HL-60/S4 treated with phorbol 12-myristate 13-acetate at 8.2 ng/mL for 4 days and 3 days (cell line): ENCODE results near the gene KRTAP3-2.

ENCODE experiments used
- in situ Hi-C: fragments of 300-500 bp; cut with MboI; formaldehyde crosslinking; loops from 2 replicates; pipeline ENCODE4 v1.15.0; 2022; ENCODE audit warnings: low sequenced_read_pairs

The KRTAP3-2 gene

GRCh38 chr17:41012326-41013120 is 12.8 kb upstream of the KRTAP3-2 start:
- in situ Hi-C loops: no loop called here

- in situ Hi-C loops: no loop called here
These were observed 10.7 kb upstream of the KRTAP3-2 start for GRCh38 chr17:41010441-41010840.

GRCh38 chr17:41009936-41010335 is 10.2 kb upstream of the KRTAP3-2 start:
- in situ Hi-C loops: no loop called here

- in situ Hi-C loops: no loop called here
These were observed 9.6 kb upstream of the KRTAP3-2 start for GRCh38 chr17:41009301-41009760.

- in situ Hi-C loops: no loop called here
These were observed 9.1 kb upstream of the KRTAP3-2 start, which contains the start of gene KRTAP3-1 for GRCh38 chr17:41008811-41009210. TSS of gene KRTAP3-1 (minus strand) at chr17:41009128. CDS start at chr17:41009074, 54 bp downstream.

GRCh38 chr17:41004397-41004796 is 4.7 kb upstream of the KRTAP3-2 start:
- in situ Hi-C loops: no loop called here

- in situ Hi-C loops: no loop called here
These were observed 4.2 kb upstream of the KRTAP3-2 start for GRCh38 chr17:41003926-41004325.

DNA sequence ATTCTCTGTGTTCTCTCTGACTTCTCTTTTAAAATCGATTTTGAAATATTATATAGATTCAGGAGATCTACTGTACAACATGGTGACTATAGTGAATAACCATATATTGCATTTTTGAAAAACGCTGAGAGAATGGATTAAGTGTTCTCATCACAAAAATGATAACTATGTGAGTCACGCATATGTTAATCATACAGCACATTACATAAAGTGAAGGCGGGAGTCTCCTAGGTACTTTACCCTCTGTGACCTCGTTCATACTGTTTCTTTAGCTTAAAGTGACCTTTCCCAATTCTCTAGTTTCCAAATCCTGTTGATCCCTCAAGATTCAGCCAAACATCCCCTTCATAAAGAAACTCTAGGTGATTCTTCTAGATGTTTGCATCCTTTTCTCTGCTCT is 3.1 kb upstream of the KRTAP3-2 start:
- in situ Hi-C loops: no loop called here

GRCh38 chr17:41001795-41002194 is 2.1 kb upstream of the KRTAP3-2 start:
- in situ Hi-C loops: no loop called here

GRCh38 chr17:40997361-40997760 is 2.3 kb downstream of the KRTAP3-2 start:
- in situ Hi-C loops: no loop called here

- in situ Hi-C loops: no loop called here
These were observed 2.9 kb downstream of the KRTAP3-2 start for GRCh38 chr17:40996829-40997228.

DNA sequence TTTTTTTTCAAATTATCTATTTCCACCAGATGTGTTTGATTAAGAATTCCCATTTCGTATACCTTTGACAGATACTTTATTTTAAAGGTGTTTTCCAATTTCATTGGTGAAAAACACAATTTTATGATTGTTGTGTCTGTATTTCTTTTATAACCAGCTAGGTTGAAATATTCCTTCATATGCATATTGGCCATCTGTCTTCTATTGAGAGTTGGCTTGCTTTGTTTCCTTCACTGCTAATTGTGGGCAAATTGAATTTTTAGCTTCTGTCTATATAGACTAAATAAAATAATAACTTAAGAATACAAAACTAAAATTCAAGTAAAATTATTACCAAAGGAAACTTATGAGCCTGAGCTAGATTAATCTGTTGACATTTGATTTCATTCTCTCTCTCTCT is 4.6 kb downstream of the KRTAP3-2 start:
- in situ Hi-C loops: no loop called here

DNA sequence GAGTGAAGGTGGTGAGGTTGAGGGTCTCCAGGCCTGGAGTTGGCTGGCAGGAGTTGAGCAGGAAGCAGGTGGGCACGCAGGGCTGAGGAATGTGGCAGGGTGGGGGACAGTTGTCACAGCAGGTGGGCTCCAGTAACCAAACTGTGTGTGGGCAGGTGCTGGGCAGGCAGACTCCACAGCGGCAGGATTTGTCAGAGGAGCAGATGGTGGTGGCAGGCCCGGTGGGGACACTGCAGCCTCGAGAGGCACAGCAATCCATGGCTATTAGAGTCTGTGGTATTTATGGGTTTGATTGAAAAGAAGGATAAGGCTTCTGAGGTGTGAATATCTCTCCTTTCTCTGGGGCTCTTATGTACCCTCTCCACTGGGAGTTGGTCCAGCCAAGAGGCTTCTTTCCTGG is 5.9 kb downstream of the KRTAP3-2 start, which contains the start of gene KRTAP3-3:
Gene KRTAP3-3 (minus strand): TSS at position 326 of the 400 bp plus-strand sequence. CDS start 67 bp downstream, at position 259.
- in situ Hi-C loops: no loop called here

GRCh38 chr17:40993084-40993483 is 6.6 kb downstream of the KRTAP3-2 start:
- in situ Hi-C loops: no loop called here

GRCh38 chr17:40992666-40993065 is 7.0 kb downstream of the KRTAP3-2 start:
- in situ Hi-C loops: no loop called here

DNA sequence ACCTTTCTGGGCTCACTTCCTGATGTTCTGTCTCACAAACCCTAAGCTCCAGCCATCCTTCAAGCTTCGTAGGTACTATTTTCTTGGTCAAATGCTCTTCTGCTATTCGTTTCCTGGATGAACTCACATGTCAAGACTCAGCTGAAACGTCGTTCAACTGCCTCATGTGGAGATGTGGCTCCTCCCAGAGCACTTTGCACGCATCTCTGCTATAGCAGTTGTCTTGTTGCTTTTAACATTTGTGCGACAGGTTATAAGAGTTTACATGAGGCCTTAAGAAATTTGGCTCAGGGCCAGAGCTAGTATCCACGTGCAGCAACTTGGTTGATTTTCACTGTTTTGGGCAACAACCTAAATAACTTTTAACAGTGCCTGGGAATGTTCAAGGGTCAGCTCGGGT is 12.8 kb downstream of the KRTAP3-2 start:
- in situ Hi-C loops: no loop called here

DNA sequence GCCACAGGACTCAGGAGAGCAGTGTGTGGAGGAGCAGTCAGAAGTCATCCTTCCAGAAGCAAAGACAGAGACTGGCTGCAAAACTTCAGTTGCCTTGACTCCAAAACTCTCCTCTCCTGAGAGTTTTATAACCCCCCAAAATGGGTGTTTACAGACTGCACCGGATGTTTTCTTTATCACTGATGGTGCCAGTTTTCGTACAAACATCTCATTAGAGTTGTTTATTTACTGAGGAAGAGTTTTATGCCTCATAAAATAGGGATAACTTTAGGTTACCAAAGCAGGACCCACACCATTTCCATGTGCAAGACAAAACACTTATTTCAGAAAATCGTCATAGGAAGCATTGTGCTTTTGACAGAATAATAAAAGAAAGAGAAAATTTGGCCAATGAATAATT is 15.5 kb downstream of the KRTAP3-2 start, which contains the start of gene KRT40:
Gene KRT40 (minus strand): TSS at position 101 of the 400 bp plus-strand sequence. CDS start 53 bp downstream, at position 48.
- in situ Hi-C loops: no loop called here

GRCh38 chr17:40981115-40981514 is 18.6 kb downstream of the KRTAP3-2 start:
- in situ Hi-C loops: no loop called here

DNA sequence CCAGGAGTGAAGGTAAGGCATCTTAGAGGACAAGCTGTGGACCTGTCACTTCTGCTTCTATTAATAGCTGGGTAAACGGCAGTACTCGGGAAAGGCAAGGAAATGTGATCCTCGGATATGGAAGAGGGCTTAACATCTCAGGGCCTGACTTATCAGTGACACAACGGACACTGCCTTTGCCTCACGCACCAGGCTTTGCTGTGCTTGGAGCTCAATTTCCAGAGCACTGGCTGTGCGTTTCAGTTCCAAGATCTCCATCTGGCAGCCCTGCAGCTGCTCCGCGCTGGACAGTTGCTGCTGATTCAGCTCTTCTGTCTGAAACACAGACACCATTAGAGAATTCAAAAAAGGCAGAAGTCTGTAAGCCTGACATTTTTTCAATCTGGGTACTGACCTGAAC is 19.1 kb downstream of the KRTAP3-2 start:
- in situ Hi-C loops: no loop called here

DNA sequence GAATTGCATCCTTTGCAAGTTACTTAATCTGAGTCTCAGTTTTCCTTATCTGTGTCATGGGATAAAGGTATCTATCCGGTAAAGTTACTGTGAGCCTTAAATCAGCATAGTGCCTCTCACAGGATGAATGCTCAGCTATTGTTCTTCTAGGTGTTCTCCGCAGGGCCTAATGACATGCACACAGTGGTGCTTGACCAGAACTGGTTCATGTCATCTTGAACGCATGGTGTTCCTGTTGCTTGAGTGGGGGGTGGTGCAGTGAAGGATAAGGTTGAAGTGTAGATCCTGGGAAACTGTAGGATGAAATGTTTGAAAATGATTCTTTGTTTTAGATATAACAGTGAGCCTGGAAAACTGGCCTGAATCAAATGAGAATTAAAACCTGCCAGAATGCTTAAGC is 19.6 kb downstream of the KRTAP3-2 start:
- in situ Hi-C loops: no loop called here

- in situ Hi-C loops: no loop called here
These were observed 21.0 kb downstream of the KRTAP3-2 start for GRCh38 chr17:40978575-40979151.

GRCh38 chr17:40975516-40975915 is 24.2 kb downstream of the KRTAP3-2 start:
- in situ Hi-C loops: no loop called here
